Measurements from ENCODE around the gene PCDHGC3.

- TF ChIP-seq POLR2A (IDR thresholded peaks at IDR 0.05) (no peak), CTCF (IDR thresholded peaks at IDR 0.05) (no peak)
Measured at GRCh38 chr5:141521244-141521781, 45.5 kb downstream of the PCDHGC3 start.
